ENCODE measurements around the gene BICC1. TPM values are rescaled to one million over a fixed set of nuclear protein-coding genes. Genes with fewer than 3 reads are reported as not detected.

BICC1 gene
- total and polyA plus RNA-seq, 2 donors (not counting 1 experiment from before 2014, with no cell fraction given): 22.6 to 64.7 TPM

GRCh38 chr10:58734664-58735063 is 222.0 kb downstream of the BICC1 start:
- Histone ChIP-seq H3K4me1 (ENCODE audit: control insufficient read depth, extremely low read depth, insufficient read depth, low read length) (peaks cover 5% of the 10 kb centered on the region), H3K27me3 (ENCODE audit: control insufficient read depth, insufficient read depth, low read length) (no peaks in the 10 kb centered on the region), H3K4me3 (replicated peaks in 1 of 4; ENCODE audit: control extremely low read depth in 1 of 4, insufficient read depth in 1 of 4, low read depth in 3 of 4, low read length in 4 of 4) (no peak overlapping the region), H3K4me2 (ENCODE audit: extremely low read depth, insufficient read depth, low read length) (peak overlapping the region; percentile 29), H3K36me3 (ENCODE audit: control insufficient read depth, insufficient read depth, low read length) (no peaks in the 10 kb centered on the region), H3K9me3 (ENCODE audit: control insufficient read depth, insufficient read depth, low read depth, low read length) (no peaks in the 10 kb centered on the region), H4K20me1 (ENCODE audit: control insufficient read depth, extremely low read depth, insufficient read depth, low read length) (no peaks in the 10 kb centered on the region), H2AFZ (ENCODE audit: low read length) (no peak overlapping the region), H3K9ac (ENCODE audit: insufficient read depth, low read length) (no peak overlapping the region), H3K27ac (ENCODE audit: insufficient read depth, low read length) (no peak overlapping the region), H3K79me2 (ENCODE audit: control insufficient read depth, insufficient read depth, low read length) (no peaks in the 10 kb centered on the region)
- TF ChIP-seq CTCF (conservative IDR thresholded peaks at IDR 0.05 in 1 of 2, IDR thresholded peaks at IDR 0.05 in 1 of 2; ENCODE audit: low read depth in 1 of 2, low read length in 2 of 2) (no peak), EZH2 (IDR thresholded peaks at IDR 0.05; ENCODE audit: low read length, missing control alignments) (no peak)
- peak; percentile 39 to 43 for DNase-seq (ENCODE audit: low read depth in 2 of 2)

GRCh38 chr10:58735087-58735486 is 222.4 kb downstream of the BICC1 start:
- Histone ChIP-seq H3K27me3 (ENCODE audit: control insufficient read depth, insufficient read depth, low read length) (no peaks in the 10 kb centered on the region), H3K79me2 (ENCODE audit: control insufficient read depth, insufficient read depth, low read length) (no peaks in the 10 kb centered on the region), H3K27ac (ENCODE audit: insufficient read depth, low read length) (no peak overlapping the region), H4K20me1 (ENCODE audit: control insufficient read depth, extremely low read depth, insufficient read depth, low read length) (no peaks in the 10 kb centered on the region), H3K4me2 (ENCODE audit: extremely low read depth, insufficient read depth, low read length) (peak overlapping the region; percentile 19), H3K4me3 (replicated peaks in 1 of 4; ENCODE audit: control extremely low read depth in 1 of 4, insufficient read depth in 1 of 4, low read depth in 3 of 4, low read length in 4 of 4) (no peak overlapping the region), H3K4me1 (ENCODE audit: control insufficient read depth, extremely low read depth, insufficient read depth, low read length) (peaks cover 5% of the 10 kb centered on the region), H3K9ac (ENCODE audit: insufficient read depth, low read length) (no peak overlapping the region), H2AFZ (ENCODE audit: low read length) (no peak overlapping the region), H3K9me3 (ENCODE audit: control insufficient read depth, insufficient read depth, low read depth, low read length) (no peaks in the 10 kb centered on the region), H3K36me3 (ENCODE audit: control insufficient read depth, insufficient read depth, low read length) (no peaks in the 10 kb centered on the region)
- TF ChIP-seq CTCF (conservative IDR thresholded peaks at IDR 0.05 in 1 of 2, IDR thresholded peaks at IDR 0.05 in 1 of 2; ENCODE audit: low read depth in 1 of 2, low read length in 2 of 2): no peak
- no peak for TF ChIP-seq EZH2 (IDR thresholded peaks at IDR 0.05; ENCODE audit: low read length, missing control alignments)
- no peak for DNase-seq (ENCODE audit: low read depth in 2 of 2)

- no peaks in the 10 kb centered on the region for H3K4me1 ChIP-seq (ENCODE audit: control insufficient read depth, extremely low read depth, insufficient read depth, low read length)
- H4K20me1 ChIP-seq (ENCODE audit: control insufficient read depth, extremely low read depth, insufficient read depth, low read length): no peaks in the 10 kb centered on the region
- H3K27ac ChIP-seq (ENCODE audit: insufficient read depth, low read length): no peak overlapping the region
- H3K9me3 ChIP-seq (ENCODE audit: control insufficient read depth, insufficient read depth, low read depth, low read length): no peaks in the 10 kb centered on the region
- no peaks in the 10 kb centered on the region for H3K79me2 ChIP-seq (ENCODE audit: control insufficient read depth, insufficient read depth, low read length)
- no peaks in the 10 kb centered on the region for H3K36me3 ChIP-seq (ENCODE audit: control insufficient read depth, insufficient read depth, low read length)
- H3K27me3 ChIP-seq (ENCODE audit: control insufficient read depth, insufficient read depth, low read length): no peaks in the 10 kb centered on the region
- H2AFZ ChIP-seq (ENCODE audit: low read length): no peak overlapping the region
- H3K4me2 ChIP-seq (ENCODE audit: extremely low read depth, insufficient read depth, low read length): no peak overlapping the region
- TF ChIP-seq CTCF (conservative IDR thresholded peaks at IDR 0.05 in 1 of 2, IDR thresholded peaks at IDR 0.05 in 1 of 2; ENCODE audit: low read depth in 1 of 2, low read length in 2 of 2) (no peak), EZH2 (IDR thresholded peaks at IDR 0.05; ENCODE audit: low read length, missing control alignments) (no peak)
- no peak overlapping the region for H3K9ac ChIP-seq (ENCODE audit: insufficient read depth, low read length)
- H3K4me3 ChIP-seq (replicated peaks in 1 of 4; ENCODE audit: control extremely low read depth in 1 of 4, insufficient read depth in 1 of 4, low read depth in 3 of 4, low read length in 4 of 4): no peak overlapping the region
- peak; percentile 21 to 52 for DNase-seq (ENCODE audit: low read depth in 2 of 2)
These were observed 228.1 kb downstream of the BICC1 start for GRCh38 chr10:58740620-58741369.
